ENCODE results near the gene BRME1.

Gene BRME1

DNA sequence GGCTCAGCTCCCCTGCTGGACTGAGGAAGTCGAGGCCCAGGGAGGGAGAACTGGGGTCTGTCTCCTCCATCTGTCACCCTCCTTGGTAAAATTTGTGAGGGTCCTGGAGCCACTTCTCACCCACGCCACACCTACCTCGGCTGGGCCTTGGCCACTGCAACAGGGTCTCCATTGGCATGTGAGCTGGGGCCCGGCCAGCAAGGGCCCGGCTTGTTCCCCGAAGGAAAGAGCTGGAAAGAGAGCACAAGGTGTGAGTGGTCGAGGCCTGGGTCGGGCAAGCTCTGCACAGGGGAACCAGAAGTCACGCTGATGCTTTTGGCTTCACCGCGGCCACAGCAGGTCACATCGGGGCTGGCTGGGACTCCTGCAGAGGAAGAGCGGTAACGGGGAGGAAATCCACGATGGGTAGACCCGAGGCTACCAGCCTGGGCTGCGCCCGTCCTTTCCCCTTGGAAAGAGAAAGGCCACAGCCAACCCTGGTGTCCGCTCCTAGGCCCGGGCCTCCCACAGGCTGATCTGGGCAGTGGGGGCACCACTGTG lies 20.0 kb downstream of the BRME1 start:
- DNase-seq: no peak

DNA sequence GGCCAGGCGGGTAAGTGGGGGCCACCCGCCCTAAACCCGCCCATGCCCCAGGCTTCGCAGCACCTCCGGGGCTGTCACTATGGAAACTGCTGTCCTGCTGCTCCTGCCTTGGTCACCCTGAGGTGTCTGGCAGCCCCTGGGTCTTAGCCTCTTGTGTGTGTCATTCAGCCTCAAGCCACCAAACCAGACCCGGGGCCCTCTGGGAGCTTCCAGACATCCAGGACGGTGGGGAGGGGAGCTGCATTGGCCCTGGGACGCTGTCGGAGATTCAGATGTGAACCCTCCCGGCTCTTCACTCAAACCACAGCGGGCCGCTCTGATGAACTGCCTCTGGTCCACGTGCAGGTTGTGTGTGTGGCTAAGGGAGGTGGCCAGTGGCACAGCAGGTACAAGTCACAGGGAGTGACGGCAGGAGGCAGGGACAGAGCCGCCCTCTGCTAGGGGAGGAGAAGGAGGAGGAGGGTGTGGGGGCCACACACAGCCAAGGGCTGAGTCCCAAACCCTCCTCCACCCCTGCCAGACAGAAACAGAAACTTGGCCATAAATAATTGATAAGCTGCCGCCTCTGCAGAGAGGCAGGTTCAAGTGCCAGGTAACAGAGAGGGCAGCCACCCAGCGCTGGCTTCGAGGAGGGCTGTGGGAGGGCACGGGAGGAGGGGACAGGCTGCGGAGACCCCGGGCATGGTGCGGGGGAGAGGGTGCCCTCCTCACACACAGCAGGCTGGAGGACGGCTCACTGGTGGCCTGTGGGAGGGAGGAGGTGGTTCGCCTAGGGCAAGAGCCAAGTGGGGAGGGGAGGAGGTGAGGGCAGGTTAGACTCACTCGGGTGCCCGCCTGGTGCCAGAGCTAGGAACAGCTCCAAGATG lies 21.0 kb downstream of the BRME1 start:
- DNase-seq: no peak

DNA sequence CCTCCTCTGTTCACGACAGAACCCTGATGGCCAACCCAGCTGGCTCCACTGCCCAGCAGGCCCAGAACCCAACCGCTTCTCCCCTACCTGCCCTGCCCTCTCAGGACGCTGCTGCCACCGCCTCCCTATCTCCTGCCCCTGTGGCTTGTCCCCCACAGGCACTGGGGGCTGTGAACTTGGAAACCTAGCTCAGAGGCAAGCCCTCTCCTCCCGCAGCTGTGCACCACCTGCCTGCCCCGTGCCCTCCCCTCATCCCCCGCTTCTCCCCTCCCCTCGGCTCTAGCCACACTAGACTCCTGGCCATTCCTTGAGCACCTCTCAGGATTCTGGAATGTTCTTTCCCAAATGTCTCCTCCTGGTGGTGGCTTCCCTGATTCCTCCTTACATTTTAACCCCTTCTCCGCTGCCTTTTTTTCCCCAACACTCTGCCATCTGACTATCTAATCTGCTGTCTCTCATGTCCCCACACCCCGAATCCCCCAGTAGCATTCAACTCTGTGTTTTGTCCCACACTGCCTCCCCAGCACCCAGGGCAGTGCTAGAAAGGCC lies 22.3 kb downstream of the BRME1 start:
- DNase-seq: no peak

DNA sequence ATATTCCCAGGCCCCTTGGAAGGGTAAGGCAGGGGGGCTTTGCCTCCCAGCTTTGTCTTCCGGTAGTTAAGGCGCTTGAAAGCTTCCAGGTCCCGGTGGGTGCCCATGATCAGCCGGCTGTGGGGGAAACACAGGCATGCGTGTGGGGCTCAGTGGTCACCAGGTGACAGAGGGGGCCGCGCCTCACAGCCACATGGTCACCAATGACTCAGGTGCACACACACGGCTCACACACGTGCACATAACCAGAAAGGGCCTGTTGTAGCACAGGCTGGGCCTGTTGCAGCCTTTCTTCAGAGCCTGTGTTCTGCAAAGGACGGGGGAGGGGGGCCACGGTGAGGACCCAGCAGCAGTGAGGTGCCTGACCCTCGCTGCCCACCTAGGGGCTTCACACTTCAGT lies 23.1 kb downstream of the BRME1 start:
- no peak for DNase-seq

DNA sequence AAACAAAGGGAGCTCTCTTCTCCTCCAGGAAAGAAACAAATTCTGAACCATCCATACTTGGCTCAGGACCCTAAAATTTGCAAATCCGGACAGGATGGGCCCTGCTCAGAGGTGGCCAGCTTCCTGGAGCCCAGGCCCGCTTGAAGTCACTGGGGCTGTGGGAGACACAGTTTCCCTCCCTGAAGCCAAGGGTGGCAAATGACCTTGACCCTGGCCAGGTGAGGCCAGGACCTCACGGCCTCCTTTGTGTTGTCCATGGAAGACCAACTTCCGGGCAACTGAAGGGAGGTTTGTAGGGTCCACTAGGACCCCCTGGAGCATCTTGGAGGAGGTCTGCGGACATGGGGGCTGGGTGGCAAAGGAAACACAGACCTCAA lies 23.5 kb downstream of the BRME1 start:
- no peak for DNase-seq

DNA sequence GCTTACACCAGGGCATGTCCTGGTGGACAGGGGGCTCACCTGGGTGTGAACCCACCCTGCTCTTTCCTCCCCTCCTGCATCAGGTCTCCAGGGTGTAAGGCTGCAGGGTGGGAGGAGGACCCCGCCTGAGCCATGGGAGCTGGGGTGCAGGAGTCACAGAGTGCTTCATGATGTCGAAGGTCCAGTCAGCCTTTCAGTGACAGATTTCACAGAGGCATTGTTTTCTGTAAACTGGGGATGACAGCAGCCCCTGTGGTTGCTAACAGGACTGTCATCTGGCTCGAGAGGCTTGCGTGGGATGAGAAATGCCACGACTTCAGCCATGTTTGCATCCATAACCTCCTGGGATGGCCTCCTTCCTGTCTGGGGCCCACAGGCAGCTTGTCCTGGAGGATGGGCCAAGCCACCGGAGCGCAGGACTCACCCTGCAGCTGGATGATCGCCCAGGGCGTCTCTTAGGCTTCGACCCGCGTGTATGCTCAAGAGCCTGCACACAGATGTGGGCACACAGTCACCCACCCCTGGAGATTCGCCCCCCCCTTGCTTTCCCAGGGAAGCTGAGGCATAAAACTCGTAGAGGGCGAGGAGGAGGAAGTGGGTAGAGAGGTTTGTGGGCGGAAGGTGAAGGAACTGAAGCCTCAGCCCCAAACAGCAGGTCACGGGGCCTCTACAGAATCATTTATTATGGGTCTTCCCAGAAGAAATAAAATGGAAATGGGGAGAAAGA lies 24.1 kb downstream of the BRME1 start:
- peak; percentile 47 for DNase-seq

DNA sequence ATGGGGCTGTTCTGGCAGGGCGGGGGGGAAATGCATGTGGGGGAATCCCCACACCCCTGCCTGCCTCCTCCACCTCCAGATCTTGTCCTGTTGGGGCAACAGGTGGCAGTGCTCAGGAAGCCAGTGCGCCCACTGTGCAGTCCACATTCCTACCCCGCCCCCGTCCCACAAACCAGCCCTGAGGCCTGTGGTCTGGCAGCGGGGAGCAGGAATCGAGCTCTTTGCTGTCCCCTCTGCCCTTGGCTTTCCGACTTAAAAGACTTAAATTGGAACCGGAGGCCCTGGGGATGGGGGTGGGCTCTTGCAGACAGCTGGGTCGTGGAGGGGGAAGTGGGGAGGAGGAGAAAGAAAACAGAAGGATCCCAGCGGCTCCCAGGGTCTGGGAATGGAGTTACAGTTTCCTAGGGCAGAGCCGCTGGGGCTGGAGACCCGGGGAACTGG lies 24.6 kb downstream of the BRME1 start:
- DNase-seq: no peak

DNA sequence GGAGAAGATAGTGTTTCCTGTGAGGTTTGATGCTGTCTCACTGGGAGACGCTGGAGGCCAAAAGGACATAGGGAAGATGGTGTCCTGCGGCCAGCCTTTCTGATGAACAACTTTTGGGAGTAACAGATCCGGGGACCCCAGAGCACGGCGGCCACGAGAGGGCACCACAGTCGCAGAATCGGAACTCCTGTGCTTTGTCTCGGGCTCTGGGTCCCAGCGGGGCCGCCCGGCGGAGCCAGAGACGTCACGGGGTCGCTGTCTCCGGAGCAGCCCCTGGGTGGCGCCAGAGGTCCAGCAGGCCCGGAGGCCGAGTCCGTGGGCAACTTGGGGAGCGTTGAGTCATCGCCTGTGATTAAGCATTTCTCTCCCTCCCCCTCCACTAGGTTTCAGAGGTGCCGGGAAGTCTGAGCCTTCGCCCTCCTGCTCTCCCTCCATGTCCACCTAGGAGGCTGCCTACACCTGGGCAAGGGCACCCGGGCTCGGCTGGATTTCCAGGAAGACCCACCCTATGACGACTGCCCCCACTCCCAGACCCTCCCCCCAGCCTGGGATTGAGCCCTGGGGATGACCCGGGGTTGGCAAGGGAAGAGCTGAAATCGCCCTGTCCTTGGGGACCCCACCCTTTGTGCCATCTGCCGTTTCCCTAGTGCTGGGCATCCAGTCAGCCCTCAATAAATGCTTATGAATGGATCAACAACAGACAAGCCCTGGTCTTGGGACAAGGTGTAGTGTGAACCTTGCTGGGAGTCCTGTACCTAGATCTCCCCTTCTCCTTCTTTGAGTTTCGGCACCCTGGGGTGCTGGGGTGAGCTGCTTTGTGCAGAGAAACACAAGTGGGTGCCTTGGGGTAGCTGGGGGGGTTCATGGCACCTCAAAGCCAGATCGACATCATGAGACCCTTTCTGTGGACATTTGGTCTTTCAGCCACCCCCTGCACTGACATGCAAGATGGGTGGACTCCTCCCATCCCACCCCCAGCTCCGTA lies 25.6 kb downstream of the BRME1 start:
- DNase-seq: peak; percentile 95

DNA sequence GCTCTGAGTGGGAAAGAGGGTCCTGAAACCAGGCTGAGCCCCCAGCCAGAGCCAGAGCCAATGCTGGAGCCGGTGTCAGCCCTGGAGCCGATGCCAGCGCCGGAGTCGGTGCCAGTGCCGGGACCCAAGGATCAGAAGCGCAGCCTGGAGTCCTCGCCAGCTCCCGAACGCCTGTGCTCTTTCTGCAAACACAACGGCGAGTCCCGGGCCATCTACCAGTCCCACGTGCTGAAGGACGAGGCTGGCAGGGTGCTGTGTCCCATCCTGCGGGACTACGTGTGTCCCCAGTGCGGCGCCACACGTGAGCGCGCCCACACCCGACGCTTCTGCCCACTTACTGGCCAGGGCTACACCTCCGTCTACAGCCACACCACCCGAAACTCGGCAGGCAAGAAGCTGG lies 28.6 kb downstream of the BRME1 start:
- DNase-seq: no peak

DNA sequence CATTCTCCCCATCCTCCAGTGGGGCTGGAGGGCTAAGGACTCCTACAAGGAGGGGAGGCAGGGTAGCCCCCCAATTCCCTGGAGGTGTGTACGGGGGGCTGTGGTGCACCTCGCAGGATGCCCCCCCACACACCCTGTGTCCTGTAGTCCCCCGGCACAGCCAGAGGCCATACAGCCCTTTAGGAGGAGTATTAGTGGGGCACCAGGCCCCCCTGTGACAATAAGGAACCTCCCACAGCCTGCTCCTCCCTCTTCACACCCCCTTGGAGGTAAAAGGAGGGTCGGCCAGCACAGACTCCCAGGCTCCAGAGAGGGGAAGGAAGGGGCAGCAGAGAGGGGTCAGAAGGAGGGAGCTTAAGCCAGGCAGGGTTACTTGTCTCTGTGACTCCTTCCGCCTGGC lies 29.1 kb downstream of the BRME1 start, which contains the start of gene NANOS3:
TSS of gene NANOS3 (plus strand) at position 301 of the 400 bp plus-strand sequence. CDS start 115 bp downstream, outside the sequence.
- no peak for DNase-seq

DNA sequence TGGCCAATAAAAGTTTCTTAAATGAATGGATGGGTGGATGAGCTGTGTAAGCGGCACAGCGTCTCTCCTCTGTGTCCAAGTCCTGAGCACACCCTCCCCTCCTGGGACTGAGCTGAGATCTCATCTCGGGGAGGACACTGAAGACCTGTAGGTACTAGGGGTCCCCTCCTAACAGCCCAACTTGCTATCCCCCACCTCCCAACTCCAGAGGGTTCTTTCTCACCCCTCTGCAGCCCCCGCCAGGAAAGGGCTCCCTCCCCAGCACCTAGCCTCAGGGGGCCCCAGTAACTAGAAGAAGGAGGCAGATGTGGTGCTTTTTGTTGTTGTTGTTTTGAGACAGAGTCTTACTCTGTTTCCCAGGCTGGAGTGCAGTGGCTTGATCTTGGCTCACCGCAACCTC lies 30.1 kb downstream of the BRME1 start:
- no peak for DNase-seq

DNA sequence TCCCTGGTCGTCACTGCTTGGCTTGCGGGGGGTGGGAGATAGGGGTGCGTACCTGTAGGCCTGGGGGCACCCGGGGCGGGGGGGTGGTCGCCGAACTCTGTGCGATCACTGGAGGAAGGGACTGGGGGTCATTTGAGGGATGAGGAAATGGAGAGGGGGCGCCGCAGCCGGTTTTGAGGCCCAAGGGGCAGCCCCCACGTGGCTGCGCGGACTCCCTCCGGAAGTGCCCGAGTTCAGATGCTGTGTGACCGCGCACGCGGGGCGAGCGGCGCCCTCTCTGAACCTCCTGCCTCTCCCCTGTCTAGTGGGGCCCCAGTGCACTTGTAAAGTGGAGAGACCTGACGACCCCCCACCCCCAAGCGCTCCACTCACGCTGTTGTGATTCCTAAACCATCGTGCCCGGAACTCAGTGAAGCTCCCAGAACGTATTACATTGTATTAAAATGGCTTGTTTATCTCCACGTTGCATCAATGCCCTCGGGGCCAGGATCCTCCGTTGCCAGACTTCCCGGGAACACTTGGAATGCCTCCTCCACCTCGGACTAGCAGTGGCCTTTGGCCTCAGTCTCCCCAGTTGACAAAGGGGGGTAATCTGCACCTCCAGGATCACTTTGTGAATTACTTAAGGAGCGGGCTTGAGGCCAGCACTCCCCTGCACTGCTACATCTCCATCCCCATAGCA lies 31.9 kb downstream of the BRME1 start:
- no peak for DNase-seq

DNA sequence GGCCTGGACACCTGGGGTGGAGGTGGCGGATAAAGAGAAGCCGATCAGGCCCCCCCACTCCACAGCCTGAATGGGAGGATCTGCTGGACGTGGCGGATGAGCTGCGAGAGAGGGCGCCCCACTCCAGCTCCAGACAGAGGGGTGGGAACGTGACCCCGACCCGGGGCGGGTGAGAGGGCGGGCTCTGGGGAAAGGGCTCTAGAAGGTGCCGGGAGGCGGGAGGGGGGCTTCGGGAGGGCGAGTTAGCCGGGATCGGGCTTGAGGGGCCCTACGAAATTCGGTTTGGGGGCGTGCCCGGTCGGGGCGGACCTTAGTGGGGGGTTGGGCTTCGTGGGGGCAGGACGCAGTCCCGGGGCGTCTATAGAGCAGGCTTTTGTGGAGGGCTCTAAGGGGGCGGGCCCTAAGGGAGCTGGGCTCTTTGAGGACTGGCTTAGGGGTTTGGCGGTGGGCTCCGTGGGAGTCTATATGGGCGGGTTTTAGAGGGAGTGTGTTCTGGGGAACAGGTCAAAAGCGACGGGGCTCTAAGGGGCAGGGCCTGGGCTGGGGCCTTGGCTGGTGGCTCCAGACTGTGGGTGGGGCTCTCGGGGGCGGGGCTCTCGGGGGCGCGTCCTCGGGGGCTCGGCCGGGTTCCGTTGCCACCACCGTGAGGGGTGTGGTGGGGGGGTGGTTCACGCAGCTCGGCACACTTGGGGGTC lies 33.1 kb downstream of the BRME1 start:
- no peak for DNase-seq

DNA sequence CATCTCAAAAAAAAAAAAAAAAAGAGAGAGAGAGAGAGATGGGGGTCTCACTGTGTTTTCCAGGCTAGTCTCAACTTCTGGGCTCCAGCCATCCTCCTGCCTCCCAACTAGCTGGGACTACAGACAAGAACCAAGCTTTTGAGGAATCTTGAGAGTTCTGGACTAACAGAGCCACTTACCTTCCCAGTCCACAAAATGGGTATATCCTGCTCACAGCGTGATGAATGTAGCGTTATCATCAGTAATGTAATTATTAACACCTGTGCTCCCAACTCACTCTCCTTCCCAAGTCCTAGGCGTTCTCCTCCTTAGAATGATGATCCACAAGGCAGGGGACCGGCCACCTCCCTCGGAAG lies 33.6 kb downstream of the BRME1 start:
- no peak for DNase-seq

DNA sequence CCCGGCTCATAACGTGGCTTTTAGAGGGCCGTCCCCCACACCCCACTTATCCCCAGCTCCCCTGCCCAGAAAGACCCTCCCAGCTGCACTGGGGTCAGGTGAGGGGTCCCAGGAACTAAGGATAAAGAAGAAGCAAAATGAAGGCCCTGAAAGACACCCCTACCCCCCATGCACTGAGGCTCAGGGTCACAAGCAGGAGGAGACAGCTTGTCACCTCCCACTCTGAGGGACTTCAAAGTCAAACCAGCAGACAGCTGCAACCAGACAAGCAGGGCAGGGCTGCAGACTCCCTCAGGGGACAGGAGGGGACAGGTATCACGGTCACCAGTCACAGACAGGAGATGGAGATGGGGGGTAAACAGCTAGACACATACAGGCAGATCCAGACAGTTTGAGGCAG lies 35.0 kb downstream of the BRME1 start:
- DNase-seq: no peak

DNA sequence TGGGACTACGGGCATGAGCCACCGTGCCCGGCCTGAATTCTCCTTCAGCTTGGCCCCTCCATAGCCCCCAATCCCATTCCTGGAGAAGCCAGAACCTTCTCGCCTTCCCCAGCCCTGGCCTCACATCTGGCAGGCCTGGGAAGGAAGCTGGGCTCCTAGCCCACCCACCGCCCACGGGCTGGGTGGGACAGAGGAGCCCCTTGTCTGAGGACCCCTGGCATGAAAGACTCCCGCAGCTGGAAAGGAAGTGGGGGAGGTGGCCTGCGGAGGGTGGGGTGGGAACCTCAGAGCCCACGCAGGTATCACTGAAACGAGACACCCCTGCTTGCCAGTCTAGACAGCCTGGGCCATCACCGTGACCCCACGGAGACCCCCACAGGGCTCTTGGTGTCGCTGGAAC lies 36.6 kb downstream of the BRME1 start:
- DNase-seq: no peak

DNA sequence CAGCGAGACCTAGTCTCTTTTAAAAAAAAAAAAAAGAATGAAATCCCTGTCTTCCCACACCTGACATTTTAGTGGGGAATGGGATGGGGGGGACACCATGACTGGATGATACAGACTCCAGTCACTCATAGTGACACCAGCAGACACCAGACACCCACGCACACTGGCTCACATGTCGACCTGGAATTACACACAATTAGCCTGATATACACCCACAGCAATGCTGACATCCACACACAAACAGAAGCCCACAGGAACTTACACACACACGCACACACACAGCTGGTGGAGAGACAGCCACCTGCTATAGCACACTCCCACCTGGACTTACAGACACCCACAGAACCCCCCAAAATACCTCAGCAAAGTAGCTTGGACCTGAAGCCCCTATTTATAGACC lies 37.3 kb downstream of the BRME1 start:
- DNase-seq: no peak

DNA sequence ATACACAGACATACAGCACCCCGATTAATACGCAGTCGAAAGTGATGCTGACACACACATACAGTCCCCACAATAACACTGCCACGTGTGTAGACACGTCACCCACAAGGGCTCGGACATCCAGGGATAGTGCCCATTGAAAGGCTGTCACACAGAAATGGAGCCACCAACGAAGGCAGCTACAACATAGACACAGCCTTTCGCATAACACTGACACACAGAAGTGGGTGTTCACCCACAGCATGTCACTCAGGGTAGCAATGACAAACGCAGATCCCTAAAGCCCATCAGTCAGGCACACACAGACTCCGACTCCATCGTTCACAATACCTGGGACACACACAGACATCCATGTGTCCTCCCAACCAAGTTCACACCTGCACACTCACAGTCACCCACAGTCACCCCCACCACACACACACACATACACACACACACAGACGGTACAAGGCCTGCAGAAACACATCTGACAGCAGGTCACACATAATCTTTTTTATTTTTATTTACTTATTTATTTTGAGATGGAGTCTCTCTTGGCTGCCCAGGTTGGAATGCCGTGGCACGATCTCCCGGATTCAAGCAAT lies 39.4 kb downstream of the BRME1 start:
- DNase-seq: no peak

DNA sequence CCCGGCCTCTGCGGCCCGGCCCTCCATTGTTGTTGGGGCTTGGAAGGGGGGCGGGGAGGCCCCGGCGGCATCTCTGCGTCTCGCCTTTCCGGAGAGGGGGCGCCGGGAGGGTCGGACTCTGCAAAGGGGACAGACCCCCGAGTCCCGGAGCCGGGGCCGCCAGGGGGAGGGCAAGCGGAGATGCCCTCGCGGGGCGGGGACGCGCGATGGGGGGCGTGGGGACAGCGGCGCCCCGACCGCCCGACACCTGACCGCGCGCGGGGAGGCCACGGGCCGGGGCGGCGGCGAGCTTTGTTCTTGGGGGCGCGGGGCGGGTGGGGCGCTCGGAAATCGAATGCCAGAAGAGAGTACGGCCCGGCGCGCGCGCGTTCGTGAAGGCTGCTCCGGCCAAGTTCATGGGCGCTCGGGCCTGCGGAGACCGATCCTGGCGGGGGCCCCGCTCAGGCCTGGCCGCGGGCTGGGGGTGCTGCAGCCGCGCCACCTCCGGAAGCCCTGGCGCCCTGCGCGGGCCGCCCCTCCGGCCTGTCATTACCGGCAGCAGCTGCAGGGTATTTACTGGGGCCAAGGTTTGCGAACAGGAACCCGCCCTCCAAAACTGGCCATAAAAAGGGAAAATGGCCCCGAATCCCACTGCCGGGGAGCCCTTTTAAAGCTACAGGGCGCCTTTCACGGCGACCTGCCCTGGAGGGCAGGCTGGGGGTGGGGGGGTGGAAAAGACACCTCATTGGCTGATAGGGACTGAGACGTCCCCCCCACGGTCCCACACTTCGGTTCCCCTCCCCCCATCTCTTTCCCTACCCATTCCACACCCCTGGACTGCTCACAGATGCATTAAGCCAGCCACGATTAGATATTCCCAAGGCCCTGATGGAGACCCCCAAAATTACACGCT lies 40.1 kb downstream of the BRME1 start:
- no peak for DNase-seq

Data from MV-4-11 (cell line).